RWPE1 (cell line): ENCODE measurements around the gene VPS37C.
"Not testable (repeated sequence)": the region's sequence is repeated elsewhere in the genome, so short reads cannot be mapped to it uniquely, and the experiment has no call there.

ENCODE experiments used
- CTCF ChIA-PET: fragments of 350-600 bp; sonication (Branson Sonifier 250); formaldehyde crosslinking; extraction: SDS; loops from one replicate; lab custom pipeline; 2021; lab: Yijun Ruan, JAX
- POLR2A ChIA-PET: fragments of 400-600 bp; formaldehyde crosslinking; extraction: SDS; loops from one replicate; lab custom pipeline; 2020; ENCODE audit warnings: antibody characterized with exemption; ENCODE audit not compliant: low non-redundant PET; lab: Yijun Ruan, JAX
- DNase-seq: peaks from one replicate; pipeline ENCODE4 v3.0.0; 2012; ENCODE audit warnings: low spot score
- H3K27ac ChIP-seq: fragments of 450-650 bp; 2 replicates; pipeline ENCODE4 v1.5.1; 2017
- TF ChIP-seq, protein P1 (sequence below): fragments of 450-650 bp; conservative IDR thresholded peaks from 2 replicates; pipeline ENCODE4 v1.5.1; 2017; ENCODE audit warnings: low read depth, mild to moderate bottlenecking

VPS37C gene

DNA sequence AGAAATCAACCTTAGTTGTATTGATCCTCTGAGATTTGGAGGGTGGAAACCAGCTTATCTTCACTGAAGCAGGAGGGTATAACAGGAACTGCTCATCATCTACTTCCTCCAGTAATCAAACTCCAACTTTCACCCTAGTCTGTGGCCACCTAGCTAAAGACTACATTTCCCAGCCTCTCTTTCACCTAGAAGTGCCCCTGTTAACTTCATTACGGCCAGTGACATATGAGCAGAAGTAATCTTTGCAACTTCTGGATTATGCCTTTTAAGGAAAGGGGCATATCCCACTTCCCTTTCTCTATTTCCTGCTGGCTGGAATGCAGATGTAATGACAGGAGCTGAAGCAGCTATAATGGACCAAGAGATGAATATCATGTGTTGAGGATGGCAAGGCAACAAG lies 7.6 kb upstream of the VPS37C start:
- TF ChIP-seq, protein P1, sequence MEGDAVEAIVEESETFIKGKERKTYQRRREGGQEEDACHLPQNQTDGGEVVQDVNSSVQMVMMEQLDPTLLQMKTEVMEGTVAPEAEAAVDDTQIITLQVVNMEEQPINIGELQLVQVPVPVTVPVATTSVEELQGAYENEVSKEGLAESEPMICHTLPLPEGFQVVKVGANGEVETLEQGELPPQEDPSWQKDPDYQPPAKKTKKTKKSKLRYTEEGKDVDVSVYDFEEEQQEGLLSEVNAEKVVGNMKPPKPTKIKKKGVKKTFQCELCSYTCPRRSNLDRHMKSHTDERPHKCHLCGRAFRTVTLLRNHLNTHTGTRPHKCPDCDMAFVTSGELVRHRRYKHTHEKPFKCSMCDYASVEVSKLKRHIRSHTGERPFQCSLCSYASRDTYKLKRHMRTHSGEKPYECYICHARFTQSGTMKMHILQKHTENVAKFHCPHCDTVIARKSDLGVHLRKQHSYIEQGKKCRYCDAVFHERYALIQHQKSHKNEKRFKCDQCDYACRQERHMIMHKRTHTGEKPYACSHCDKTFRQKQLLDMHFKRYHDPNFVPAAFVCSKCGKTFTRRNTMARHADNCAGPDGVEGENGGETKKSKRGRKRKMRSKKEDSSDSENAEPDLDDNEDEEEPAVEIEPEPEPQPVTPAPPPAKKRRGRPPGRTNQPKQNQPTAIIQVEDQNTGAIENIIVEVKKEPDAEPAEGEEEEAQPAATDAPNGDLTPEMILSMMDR: no peak
- no peak overlapping the region for H3K27ac ChIP-seq
- no peak for DNase-seq
- CTCF ChIA-PET: no interaction called here
- POLR2A ChIA-PET: no interaction called here

DNA sequence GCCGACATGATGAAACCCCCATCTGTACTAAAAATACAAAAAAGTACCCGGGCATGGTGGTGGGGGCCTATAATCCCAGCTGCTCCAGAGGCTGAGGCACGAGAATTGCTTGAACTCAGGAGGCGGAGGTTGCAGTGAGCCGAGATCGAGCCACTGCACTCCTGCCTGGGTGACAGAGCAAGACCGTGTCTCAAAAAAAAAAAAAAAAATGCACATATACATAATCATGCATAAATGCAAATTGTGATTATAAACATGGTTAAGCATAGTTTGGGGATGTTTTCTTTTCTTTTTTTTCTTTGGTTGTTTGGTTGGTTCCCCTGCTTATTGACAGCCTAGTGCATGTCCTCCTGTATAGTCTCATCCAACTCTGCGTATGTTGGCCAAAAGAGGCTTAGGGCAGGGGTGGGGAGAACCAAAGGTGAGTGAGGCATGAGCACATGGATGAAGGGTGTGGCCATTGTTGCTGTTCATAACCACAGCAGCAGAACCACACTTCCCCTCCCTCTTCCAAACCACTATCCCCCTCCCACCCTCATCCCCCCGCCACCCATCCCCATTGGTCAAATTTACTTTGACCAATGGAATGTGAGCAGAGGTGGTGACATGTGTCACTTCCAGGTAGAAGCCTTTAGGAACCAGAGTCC lies 6.9 kb upstream of the VPS37C start:
- ChIA-PET POLR2A (no interaction called here), CTCF (interaction anchor here (0.6 kb wide), 1 partner anchor 118 kb away, joined by 3 read pairs; no protein-coding TSS in a partner anchor)
- TF ChIP-seq, protein P1: no peak
- no peak for DNase-seq
- no peak overlapping the region for H3K27ac ChIP-seq

DNA sequence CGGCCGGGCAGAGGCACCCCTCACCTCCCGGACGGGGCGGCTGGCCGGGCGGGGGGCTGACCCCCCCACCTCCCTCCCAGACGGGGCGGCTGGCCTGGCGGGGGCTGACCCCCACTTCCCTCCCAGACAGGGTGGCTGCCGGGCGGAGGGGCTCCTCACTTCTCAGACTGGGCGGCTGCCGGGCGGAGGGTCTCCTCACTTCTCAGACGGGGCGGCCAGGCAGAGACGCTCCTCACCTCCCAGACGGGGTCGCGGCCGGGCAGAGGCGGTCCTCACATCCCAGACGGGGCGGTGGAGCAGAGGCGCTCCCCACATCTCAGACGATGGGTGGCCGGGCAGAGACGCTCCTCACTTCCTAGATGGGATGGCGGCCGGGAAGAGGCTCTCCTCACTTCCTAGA lies 5.1 kb upstream of the VPS37C start:
- POLR2A ChIA-PET, H3K27ac ChIP-seq, CTCF ChIA-PET, DNase-seq: not testable (repeated sequence)

DNA sequence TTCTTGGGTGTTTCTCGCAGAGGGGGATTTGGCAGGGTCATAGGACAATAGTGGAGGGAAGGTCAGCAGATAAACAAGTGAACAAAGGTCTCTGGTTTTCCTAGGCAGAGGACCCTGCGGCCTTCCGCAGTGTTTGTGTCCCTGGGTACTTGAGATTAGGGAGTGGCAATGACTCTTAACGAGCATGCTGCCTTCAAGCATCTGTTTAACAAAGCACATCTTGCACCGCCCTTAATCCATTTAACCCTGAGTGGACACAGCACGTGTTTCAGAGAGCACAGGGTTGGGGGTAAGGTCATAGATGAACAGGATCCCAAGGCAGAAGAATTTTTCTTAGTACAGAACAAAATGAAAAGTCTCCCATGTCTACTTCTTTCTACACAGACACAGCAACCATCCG lies 4.6 kb upstream of the VPS37C start:
- POLR2A ChIA-PET, CTCF ChIA-PET, H3K27ac ChIP-seq: not testable (repeated sequence)

DNA sequence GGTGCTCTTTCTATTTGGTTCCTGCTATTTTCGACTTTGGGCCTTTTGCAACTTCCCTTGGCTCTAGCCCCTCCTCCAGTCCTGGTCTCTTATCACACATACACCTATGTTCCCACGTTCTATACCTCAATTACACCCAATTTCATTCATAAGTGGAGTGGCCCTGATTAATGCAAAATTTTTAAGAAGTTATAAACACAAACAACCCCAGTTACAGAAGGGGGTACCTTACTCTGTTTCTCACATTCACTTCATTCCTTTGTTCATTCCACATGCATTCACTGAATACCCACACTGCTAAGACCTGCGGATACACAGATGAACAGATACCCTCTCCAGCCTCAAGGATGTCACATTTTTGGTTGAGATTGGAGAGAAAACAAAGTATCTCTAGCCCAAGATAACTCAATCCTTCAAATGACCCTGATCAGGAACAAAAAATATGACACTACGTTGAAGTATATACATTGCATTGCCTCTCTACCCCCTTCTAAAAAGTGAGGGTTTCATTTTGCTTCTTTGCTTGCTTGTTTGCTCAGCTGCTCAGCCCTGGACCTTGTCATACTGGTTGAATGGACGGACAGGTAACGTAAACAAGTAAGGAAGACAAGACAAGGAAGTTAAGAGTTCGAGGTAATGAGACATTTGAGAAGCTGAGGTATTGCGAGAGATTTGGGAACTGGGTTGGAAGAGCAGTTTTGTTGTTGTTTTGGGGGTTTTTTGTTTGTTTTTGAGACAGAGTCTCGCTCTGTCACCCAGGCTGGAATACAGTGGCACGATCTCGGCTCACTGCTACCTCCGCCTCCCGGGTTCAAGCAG lies 3.6 kb upstream of the VPS37C start:
- CTCF ChIA-PET: no interaction called here
- DNase-seq: no peak
- no peak overlapping the region for H3K27ac ChIP-seq
- TF ChIP-seq, protein P1: no peak
- POLR2A ChIA-PET: no interaction called here

More for the DNA sequence above, 4.6 kb upstream of the VPS37C start:
- DNase-seq: not testable (repeated sequence)

DNA sequence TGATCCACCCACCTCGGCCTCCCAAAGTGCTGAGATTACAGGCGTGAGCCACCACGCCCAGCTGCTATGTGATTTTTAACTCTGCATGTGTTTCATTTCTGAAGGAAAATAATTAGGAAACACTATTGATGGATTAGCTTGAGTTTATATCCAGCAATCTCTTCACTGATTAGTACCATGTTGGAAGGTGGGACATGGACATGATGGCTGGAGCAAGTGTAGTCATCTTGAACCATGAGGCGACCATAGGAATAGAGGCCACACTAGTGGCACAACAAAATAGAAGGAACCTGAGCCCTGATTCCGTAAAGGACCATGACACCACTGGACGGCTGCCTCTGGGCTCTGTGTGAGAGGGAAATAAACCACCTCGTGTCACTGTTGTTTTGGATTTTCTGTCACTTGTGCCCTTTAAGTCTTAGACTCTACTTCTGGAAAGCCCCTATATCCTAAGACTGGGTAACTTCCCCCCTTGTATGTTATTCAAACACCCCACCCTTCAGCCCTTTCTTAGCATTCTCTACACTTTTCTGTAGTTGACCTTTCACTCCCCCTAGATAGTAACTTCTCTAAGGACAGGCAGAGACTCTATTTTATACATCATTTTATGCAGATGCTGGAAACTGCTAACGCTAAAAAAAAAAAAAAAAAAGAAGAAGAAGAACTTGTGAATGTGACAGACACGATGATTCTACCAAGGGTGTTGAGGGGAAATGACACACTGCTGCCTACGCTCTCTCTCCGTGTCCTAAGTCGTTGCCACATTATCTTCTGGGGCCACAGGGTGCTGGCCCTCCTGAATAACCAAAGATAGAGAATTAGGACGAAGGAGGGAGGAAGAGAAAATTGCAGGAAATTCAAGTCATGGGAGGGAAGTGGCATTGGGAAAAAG lies 2.7 kb upstream of the VPS37C start:
- TF ChIP-seq, protein P1: no peak
- CTCF ChIA-PET: no interaction called here
- no peak for DNase-seq
- H3K27ac ChIP-seq: no peak overlapping the region
- POLR2A ChIA-PET: no interaction called here

DNA sequence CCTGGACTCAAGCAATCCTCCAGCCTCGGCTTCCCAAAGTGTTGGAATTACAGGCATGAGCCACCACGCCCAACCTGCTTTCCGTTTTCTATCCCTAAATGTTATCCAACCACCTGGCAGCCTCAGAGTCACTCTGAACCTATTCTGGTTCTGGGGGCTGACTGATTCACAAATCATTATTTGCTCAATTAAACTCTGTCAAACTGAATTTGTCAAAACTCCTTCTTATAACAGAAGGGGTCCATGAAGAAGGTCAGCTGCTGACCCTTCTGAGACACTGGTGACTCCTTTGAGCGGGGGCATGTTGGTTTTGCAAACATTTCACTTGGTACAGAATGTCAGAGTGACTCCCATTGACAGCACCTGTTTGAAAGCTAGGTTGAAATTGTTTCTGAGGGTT lies 1.8 kb upstream of the VPS37C start:
- no peak overlapping the region for H3K27ac ChIP-seq
- TF ChIP-seq, protein P1: no peak
- ChIA-PET POLR2A (no interaction called here), CTCF (no interaction called here)
- DNase-seq: no peak
